GM18520 (cell line): ENCODE measurements around the gene ABCD3.
A peak's percentile ranks its signal among the peaks of the same experiment; 100 is the strongest.

Experiments
- ATAC-seq: cut with Tn5 transposase; IDR thresholded peaks from one replicate; pipeline ENCODE4 v1.9.1; 2021; ENCODE audit not compliant: unreplicated experiment

ABCD3 gene

DNA sequence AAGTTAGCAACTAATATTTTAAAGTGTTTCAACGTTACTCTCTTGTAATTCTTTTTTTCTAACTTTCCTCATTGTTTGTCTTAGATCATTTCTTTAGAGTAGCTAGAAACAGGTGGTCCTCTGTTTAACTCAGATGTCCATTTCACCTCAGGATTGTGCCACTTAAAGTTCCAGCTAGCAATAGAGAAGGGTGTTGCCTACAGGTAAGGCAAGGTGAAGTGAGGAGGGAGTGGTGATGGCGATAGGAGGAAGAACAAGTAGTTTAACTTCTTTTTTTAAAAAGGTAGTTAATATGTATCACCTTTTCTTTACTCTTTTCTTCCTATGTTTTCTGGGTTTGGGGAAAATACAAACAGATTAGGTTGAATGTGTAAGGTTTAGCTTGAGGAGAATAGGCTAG lies 44.4 kb downstream of the ABCD3 start:
- ATAC-seq: no peak

DNA sequence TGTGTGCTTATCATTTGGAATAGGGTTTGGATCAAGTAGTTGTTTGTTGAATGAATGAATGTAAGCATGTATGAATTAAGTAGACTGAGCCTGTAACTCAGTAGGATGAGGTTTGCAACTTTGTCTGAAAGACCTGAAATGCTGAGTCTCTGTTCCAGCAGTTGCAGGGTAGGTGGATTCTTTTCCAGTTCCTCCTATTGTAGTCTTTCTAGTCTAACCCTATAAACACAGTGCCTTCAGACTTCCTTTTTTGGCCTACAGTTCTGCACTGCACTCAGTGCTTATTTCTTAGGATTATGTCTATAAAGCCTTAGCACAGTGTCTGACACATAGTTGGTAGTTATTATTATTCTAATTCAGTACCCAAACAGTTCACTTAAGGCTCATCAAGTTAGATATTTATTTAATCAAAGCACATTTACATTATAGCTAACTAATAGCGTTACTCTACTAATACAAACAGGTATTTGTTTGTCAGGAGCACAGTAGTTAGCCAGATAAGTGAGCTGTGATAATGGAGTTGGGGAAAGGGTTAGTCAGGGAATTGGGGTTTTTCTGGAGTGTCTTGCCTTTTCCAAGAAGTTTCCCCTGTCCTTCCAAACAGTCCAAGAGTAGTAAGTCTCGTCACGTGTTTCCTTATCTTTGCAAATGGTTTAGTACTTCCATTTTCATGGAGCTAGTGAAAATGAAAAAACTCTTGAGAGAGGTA lies 45.0 kb downstream of the ABCD3 start:
- no peak for ATAC-seq

DNA sequence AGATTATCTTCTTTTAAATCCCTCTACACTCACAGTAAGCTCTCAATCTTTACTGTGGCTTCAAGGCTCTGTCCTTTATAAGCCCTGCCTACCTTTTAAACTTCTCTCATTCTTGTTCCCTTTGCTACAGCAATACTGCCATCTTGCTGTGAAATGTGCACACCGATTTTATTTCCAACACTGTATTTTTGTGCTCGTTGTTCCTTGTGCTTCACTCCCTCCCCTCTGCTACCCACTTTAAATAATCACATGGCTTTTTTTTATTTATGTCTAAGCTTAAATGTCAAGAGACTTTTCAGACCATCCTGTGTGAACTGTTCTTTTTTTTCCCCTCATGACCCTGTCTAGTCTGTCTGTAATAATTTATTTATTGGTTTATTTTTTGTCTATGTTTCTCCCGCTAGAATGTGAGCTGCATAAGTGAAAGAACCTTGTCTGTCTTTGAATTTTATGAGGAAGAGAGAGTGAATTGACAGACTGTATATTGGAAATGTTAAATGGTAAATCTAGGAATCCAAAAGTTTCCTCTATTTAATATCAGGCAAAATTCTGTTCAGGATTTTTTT lies 45.7 kb downstream of the ABCD3 start:
- ATAC-seq: no peak

DNA sequence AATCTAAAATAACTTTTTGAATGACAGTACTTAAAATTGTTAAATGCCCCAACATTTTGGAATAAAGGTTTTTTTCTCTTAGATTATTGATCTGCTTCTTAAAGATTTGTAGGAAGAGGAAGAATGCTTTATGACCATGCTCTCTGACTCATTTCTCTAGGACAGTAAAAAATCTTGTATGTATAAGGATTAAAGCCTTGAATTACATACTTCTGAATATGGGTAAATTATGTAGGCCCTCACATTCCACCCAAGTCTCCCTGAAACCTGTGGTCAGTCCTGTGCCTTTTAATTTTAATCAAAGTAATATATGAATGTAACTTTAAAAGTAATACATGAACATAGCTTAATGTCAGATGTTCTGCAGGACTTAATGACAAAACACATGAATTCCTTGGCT lies 50.5 kb downstream of the ABCD3 start:
- ATAC-seq: no peak

DNA sequence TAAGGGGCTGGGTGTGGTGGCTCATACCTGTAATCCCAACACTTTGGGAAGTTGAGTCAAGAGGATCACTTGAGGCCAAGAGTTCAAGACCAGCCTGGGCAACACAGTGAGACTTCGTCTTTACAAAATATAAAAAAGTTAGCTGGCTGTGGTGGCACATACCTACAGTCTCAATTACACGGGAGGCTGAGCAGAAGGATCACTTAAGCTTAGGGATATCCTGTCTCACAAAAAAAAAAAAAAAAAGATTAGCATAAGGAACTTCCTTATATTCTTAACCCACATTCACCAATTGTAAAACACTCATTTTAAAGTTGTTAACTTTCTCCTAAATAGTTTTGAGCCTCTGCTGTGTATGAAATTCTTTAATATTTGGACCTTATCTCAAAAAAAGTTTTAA lies 53.1 kb downstream of the ABCD3 start:
- ATAC-seq: no peak

DNA sequence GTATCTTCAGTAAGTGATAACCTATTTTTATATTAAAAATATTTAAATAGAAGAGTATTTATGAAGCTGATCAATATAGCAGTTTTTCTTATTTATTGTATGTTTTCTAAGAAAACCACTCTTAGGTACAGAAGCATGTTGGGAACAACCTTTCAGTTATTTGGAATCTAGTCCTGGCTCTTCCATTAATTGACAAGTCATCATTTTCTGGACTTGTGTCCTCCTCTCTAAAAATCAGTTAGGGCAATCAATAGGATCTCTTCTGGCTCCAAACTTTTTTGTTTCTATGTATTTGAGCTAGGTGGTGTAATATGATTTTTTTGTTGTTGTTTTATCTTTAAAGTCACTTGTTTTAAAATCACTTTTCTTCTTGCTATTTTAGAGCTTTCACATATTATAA lies 57.0 kb downstream of the ABCD3 start:
- no peak for ATAC-seq

DNA sequence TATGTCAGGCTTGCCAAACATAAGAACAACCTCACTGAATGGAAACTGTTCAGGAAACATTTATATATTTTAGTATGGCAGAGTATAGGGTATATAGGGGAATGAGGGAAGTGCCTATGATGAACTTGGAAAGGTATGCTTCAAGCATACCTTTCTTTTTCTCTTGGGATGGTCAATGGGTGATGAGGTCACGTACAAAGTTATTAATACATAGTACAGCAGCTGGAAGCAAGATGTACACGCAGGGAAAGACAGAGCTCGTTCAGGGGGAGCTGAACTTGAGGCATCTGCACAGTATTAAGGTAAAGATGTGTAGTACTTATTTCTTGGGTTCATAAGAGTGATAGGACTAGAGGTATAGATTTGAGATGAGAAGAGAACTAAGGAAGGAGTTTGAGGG lies 61.5 kb downstream of the ABCD3 start:
- ATAC-seq: no peak

DNA sequence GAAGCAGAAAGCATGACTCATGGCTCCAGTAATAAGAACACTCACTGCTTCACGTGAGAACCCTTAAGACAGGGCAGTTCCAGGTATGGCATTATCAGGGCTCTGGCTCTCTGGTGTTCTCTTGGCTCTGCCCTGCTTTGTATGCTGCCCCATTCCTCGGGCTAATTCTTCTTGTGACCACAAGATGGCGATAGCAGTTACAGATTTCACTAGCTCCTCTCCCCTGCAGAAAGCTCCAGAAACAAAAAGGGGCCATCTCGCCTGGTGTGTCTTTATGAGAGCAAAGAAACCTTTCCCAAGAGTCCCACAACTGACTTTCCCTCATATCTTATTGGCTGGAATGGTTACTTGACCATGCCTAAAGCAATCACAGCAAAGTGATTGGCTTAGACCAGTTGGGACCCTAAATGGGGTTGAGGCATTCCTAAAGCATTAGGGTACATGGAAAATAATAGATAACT lies 63.3 kb downstream of the ABCD3 start:
- peak; percentile 76 for ATAC-seq

DNA sequence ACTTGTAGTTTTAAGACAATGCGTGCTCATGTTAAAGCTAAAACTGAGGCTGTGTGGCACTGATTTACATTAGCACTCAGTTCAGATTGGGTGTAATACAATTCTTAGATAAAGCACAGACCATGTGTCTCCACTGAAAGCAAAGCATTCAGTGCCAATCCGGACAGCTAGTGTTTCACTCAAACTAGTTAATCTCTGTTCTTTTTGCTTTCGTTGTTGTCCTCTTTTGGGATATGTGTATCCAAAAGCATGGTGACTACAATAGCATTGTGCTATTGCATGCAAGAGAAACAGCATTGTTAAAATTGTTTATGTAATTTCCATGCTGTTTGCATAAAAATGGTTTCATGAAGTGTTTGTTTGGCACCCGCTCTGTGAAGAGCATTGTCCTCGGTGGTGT lies 68.8 kb downstream of the ABCD3 start:
- no peak for ATAC-seq

DNA sequence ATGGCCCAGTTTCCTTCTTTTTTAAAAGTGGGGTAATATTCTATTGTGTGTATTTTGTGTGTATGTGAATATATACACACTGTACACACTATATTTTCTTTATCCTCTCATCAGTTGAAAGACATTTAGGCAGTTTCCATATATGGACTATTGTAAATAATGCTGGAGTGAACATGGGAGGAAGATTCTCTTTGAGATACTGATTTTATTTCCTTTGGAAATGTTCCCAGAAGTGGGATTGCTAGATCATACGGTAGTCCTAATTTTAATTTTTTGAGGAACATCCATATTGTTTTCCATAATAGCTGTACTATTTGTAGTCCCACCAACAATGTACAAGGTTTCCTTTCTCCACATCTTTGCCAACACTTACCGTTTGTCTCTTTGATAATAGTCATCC lies 72.4 kb downstream of the ABCD3 start:
- ATAC-seq: no peak

DNA sequence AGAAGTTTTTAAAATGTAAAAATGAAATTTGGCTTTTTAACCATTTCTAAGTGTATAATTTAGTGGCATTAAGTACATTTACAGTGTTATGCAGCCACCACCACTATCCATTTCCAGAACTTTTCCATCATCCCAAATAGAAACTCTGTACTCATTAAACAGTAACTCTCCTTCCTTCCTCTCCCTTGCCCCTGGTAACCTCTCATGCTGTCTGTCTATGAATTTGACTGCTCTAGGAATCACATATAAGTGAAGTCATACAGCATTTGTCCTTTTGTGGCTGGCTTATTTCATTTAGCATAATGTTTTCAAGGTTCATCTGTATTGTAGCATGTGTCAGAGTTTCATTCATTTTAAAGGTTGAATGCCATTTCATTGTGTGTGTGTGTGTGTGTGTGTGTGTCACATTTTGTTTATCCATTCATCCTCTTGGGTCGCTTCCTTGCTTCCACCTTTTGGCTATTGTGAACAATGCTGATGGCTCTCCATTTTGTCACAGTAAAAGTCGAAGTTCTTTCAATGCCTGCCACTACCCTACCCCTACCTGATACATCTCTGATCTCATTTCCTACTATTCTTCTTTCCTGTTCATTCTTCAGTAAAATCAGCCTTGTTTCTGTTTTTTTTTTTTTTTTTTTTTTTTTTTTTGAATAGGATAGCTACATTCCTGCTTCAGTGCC lies 78.0 kb downstream of the ABCD3 start:
- ATAC-seq: no peak

DNA sequence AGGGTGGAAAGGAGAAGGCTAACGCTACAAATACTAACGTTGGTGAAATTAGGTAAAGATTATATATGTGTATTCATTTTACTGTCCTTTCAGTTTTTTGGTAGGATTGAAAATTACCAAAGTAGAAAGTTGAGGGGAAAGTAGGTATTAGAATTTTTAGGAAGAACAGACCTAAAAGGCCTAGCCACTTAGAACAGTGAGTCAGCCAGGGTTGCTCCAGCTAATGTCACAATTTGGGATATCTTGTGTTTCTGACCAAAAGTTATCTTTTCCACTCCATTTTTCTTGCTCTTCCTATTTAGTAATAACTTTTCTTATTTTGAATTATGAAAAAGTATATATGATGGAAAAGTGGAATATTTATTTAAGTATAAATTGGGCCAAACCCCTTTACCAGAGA lies 83.2 kb downstream of the ABCD3 start:
- no peak for ATAC-seq

DNA sequence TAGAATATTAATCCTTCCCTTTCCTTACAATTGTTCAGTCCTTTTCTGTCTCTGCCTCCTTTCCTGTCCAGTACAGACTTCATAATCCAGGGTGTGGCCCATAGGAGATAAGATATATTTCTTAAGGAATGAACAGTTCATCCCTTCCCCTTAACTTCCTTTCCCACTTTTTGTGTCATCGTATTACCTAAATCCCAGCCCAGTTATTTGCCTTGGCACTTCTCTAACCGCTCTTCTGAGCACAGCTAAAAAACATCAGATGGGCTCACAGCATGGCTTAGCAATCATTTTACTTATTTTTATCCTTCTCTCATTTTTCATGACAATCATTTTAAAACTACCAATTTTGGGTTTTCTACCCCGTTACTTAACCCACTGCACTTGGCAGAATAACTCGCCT lies 83.7 kb downstream of the ABCD3 start:
- no peak for ATAC-seq

DNA sequence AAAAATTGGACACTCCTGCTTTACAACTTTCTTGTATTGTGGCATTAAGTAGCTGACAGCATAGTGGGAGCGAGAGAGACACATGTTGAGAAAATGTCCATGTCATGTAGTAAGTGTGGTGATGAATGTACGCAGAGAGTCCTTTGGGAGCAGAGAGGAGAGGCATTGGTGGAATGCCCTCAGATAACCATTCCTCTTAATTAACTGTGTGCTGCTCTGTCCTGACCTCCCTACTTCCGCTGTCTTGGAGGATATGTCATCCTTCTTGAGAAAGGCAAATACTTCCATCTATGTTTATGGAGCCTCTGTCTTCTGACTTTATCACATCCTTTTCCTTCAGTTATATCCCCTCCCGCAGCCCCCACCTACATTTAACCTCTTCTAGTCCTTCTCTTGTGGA lies 85.0 kb downstream of the ABCD3 start:
- no peak for ATAC-seq

DNA sequence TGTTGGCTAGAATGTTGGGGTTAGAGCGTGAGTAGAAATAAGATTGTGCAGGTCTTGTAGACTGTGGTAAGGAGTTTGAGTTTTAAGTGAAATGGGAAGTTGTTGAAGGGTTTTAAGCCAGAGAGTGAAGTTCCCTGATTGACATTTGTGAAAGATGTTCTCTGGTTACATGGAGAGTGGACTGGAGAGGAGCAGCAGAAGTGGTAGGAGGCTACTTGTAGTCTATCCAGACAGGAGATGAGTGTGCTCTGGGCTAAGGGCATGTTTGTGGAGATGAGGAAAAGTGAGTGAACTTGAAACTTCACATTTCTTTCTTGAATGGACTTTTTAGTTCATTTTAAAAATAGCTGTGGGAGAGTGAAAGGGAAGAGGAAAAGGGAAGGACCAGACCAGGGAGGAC lies 86.4 kb downstream of the ABCD3 start:
- no peak for ATAC-seq

DNA sequence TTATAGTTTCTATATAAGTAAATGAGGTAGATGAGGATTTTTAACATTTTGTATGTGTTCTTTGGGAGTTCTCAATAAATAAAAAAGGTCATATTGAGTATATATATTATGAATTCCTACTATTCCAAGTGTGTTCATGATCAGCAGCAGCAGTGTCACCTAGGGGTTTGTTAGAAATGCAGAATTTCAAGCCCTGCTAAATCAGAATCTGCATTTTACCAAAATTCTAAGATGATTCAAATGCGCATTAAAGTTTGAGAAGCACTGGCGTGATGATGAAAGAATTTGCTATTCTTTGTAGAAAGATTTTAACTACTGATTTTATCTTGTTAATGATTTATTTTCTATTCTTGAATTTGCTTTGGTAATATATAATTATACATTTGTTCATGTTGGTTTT lies 94.6 kb downstream of the ABCD3 start:
- ATAC-seq: no peak

DNA sequence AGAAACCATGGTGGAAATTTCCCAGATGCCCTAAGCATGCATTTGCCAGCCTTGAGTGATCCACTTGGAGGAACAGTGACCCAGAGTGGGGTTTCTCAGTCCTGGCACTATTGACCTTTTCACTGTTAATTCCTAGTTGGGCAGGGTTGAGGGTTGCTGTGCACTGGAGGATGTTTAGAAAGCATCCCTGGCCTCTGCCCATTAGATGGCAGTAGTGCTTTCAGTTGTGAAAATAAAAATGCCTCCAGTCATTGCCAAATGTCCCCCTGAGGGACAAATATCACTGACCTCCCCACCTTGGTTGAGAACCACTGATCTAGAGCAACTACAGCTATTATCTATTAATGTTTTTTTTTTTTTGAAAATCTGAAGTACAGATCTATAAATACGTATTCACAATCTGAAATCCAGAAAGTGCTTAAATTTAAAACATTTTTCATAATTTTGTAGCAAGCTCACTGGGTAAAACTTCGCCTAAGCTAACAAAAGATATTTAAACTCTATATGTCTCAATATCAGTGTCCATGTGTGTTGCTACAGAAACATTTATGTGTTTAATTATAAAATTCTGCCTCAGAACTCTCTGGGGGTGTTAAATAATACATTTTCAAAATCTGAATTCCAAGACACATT lies 96.0 kb downstream of the ABCD3 start:
- ATAC-seq: no peak

DNA sequence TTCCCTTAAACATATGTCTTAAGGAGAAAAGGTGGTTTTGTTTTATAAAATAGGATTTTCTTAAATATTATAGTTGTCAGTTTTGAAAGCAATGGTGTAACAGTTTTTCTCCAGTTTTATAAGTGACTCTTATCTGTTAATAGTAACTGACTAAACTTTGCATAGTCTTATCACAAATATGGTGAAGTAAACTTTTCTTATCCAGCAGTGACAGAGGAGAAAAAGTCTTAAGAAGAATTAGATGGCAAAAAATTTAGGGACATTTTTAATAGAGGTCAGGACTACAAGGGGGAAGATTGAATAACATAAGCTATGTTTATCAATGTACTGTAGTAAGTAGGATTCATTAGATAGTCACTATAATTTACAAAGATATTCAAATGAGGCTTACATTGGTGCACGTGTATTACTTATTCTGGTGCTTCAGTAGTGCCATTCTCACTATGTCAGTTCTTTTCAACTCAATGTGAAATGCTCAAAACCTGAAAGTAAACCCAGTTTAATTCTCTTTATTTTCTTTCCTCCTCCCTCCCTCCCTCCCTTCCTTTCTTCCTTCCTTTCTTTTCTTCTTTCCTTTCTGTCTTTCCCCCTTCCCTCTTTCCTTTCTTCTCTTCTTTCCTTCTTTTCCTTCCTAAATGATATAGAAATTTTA lies 97.2 kb downstream of the ABCD3 start:
- no peak for ATAC-seq

DNA sequence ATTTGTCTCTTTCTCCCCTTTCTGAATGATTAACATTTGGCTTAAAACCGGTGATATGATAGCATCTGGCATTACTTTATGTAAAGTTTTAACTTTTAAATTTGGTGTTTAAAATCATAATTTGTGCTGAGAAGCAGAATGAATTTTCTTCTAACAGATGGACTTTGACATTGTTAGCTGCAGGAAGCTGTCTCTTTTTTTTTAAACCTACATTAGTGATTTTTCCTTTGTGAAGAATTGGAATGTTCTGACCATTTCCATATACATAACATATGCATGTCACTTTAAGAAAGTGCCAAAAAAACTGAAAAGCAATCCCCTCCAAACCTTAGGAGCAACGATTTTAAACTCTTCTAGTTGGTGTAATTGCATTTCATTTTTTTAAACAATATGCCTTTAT lies 101.2 kb downstream of the ABCD3 start:
- no peak for ATAC-seq

DNA sequence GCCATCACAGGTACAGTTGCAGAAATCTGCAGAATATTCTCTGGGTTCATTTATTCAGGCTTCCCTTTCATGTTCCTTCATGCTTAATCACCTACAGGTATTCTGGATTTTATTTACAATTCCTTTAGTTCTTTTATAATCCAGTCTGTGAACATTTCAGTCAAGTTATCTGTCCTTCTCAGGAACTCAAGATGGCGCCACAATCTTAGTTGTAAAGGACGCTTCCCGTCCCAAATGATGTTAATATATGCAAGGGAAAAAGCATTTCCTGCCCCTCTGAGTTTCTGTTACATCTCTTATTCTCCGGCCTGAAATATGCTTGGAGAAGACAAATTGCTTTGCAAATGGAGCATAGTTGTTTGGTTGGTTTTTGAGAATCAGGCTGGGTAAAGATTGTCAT lies 104.1 kb downstream of the ABCD3 start:
- ATAC-seq: no peak

DNA sequence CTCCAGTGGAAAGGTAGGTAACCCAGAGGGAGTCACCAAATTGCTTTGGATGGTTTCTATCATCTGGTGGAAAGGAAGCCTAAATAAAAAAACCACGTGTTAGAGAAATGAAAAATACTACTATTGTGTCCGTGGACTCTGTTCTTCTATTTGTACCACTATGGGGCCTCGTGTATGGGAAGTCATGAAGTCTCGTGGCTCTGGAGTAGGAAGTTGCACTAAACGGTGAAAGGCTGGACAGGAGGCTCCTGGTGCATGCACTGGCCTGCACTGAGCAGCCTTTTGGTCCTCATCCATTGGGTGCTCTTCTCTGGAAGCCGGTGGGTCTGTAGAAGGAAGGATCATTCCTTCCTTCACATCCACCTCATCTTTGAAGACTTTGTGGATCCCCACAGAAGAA lies 106.3 kb downstream of the ABCD3 start:
- no peak for ATAC-seq
